HG02678 (cell line): Measurements from ENCODE around the gene RGPD3.

Experiments
- ATAC-seq: cut with Tn5 transposase; IDR thresholded peaks from one replicate; pipeline ENCODE4 v1.9.1; 2021; ENCODE audit warnings: mild to moderate bottlenecking, moderate library complexity; ENCODE audit not compliant: unreplicated experiment

Gene RGPD3

GRCh38 chr2:106343274-106343673, 124.9 kb downstream of the RGPD3 start:
- no peak for ATAC-seq

DNA sequence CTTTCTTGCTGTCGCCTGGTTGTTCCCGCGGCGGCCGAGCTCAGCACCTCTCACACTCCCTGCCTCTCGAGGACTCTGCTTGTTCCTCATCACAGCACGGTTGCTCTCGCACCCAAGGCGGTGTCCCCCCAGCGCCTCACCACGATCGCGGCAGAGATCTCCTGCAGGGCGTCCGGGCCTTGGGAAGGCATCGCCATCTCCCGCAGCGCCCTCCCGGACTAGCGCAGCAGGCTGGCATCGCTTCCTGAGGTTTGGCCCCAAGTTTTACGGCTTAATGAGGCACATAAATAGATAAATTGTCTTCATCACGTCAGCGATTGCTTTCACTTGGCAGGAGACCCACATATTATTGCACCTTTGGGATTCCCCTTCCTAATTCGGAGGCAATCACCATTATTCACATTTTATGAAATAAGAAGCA, 125.4 kb downstream of the RGPD3 start:
- ATAC-seq: no peak

GRCh38 chr2:106341666-106342065, 126.5 kb downstream of the RGPD3 start:
- ATAC-seq: no peak
